ENCODE data around the gene ZSCAN5A. TPM values are rescaled to one million over a fixed set of nuclear protein-coding genes. Genes with fewer than 3 reads are reported as not detected.
"Not testable (repeated sequence)": the region's sequence is repeated elsewhere in the genome, so short reads cannot be mapped to it uniquely, and the experiment has no call there.

The ZSCAN5A gene
- total RNA-seq, 1 donor from 2014 or later: 13.4 TPM

DNA sequence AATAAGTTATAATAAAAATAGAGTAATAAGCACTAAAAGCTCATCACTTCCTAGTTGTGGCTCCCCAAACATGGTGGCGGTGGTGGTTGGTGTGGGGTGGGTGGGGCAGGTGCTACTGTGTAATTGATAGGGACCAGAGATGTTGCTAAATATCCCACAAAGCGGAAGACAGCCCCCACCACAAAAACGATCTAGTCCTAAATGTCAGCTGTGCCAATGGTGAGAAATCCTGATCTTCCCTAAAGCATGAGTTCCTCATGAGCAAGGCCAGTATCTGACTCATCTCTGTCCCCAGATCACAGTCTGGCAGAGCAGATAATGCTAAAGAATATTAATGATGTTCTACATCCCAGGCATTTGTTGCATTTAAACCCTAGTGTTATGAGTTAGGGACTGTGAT, 44.0 kb downstream of the ZSCAN5A start:
- TF ChIP-seq, protein P1, sequence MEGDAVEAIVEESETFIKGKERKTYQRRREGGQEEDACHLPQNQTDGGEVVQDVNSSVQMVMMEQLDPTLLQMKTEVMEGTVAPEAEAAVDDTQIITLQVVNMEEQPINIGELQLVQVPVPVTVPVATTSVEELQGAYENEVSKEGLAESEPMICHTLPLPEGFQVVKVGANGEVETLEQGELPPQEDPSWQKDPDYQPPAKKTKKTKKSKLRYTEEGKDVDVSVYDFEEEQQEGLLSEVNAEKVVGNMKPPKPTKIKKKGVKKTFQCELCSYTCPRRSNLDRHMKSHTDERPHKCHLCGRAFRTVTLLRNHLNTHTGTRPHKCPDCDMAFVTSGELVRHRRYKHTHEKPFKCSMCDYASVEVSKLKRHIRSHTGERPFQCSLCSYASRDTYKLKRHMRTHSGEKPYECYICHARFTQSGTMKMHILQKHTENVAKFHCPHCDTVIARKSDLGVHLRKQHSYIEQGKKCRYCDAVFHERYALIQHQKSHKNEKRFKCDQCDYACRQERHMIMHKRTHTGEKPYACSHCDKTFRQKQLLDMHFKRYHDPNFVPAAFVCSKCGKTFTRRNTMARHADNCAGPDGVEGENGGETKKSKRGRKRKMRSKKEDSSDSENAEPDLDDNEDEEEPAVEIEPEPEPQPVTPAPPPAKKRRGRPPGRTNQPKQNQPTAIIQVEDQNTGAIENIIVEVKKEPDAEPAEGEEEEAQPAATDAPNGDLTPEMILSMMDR (conservative IDR thresholded peaks at IDR 0.05): no peak
- peaks cover 17% of the 10 kb centered on the region for H3K36me3 Mint-ChIP-seq
- no peaks in the 10 kb centered on the region for H3K27me3 Mint-ChIP-seq
- H3K27ac Mint-ChIP-seq: no peak overlapping the region
- no peak overlapping the region for H3K4me3 Mint-ChIP-seq
- no peak for DNase-seq (ENCODE audit: extremely low spot score, unreplicated experiment)
- H3K9me3 Mint-ChIP-seq: no peaks in the 10 kb centered on the region
- no peaks in the 10 kb centered on the region for H3K4me1 Mint-ChIP-seq (ENCODE audit: unreplicated experiment)

DNA sequence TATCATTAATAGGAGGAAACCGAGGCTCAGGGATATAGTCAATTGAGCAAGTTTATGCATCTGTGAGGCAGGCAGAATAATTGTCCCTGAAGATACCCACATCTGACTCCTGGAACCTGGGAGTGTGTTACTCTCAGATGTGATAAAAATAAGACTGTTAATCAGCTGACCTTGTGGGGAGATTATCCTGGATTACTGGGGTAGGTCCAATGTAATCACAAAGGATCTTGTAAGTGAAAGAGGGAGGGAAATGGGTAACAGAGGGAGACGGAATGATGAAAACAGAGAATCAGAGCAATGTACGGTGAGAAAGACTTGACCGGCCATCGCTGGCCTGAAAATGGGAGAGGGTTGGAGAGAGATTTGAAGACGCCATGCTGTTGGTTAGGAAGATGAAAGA, 45.3 kb downstream of the ZSCAN5A start:
- no peak for DNase-seq (ENCODE audit: extremely low spot score, unreplicated experiment)
- H3K4me1 Mint-ChIP-seq (ENCODE audit: unreplicated experiment): no peaks in the 10 kb centered on the region
- TF ChIP-seq, protein P1 (conservative IDR thresholded peaks at IDR 0.05): no peak
- no peaks in the 10 kb centered on the region for H3K9me3 Mint-ChIP-seq
- H3K36me3 Mint-ChIP-seq: peaks cover 14% of the 10 kb centered on the region
- H3K4me3 Mint-ChIP-seq: no peak overlapping the region
- H3K27ac Mint-ChIP-seq: no peak overlapping the region
- no peaks in the 10 kb centered on the region for H3K27me3 Mint-ChIP-seq

DNA sequence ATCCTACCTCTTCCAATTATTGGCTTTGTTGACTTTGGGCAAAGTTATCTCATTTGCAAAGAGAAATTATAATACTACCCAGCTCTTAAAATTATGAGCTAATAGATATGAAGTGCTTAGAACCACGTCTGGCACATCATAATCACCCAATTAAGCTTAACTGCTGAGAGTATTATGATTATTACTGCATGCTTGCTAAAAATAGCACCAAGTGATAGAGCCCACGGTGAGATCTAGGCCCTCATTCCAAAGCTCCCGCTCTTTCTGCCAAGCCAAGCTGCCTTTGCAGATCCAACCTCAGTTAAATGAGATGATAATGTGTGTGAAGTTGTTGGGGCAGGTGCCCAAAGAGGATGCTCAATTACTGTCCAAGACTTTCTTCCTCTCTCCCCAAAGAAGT, 48.6 kb downstream of the ZSCAN5A start:
- no peak overlapping the region for H3K27ac Mint-ChIP-seq

DNA sequence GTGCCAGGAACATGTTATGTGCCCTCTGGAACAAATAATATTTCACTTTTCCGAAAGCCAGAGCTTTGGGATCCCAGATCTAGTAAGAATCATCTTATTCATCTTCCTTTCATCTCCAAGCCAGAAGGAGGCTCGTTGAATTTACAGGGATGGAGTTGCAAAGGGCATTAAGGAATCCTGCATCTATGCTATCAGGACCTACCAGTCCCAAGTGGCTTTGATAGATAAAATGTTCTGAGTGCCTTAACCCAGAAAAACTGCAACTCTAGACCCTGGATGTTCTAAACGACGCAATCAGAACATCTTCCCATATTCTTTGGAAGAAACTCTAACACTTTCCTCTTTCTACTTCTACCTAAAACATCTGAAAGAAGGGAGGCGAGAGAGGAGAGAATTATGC, 51.3 kb downstream of the ZSCAN5A start:
- no peak overlapping the region for H3K4me3 Mint-ChIP-seq
- no peaks in the 10 kb centered on the region for H3K4me1 Mint-ChIP-seq (ENCODE audit: unreplicated experiment)
- peaks cover 5% of the 10 kb centered on the region for H3K36me3 Mint-ChIP-seq
- no peak for DNase-seq (ENCODE audit: extremely low spot score, unreplicated experiment)
- no peaks in the 10 kb centered on the region for H3K27me3 Mint-ChIP-seq
- H3K27ac Mint-ChIP-seq: no peak overlapping the region
- TF ChIP-seq, protein P1 (conservative IDR thresholded peaks at IDR 0.05): no peak
- no peaks in the 10 kb centered on the region for H3K9me3 Mint-ChIP-seq

More for the DNA sequence above, 48.6 kb downstream of the ZSCAN5A start:
- TF ChIP-seq, protein P1 (conservative IDR thresholded peaks at IDR 0.05): no peak
- no peaks in the 10 kb centered on the region for H3K4me1 Mint-ChIP-seq (ENCODE audit: unreplicated experiment)
- no peaks in the 10 kb centered on the region for H3K27me3 Mint-ChIP-seq
- peaks cover 9% of the 10 kb centered on the region for H3K36me3 Mint-ChIP-seq
- H3K4me3 Mint-ChIP-seq: no peak overlapping the region
- DNase-seq (ENCODE audit: extremely low spot score, unreplicated experiment): no peak
- no peaks in the 10 kb centered on the region for H3K9me3 Mint-ChIP-seq

DNA sequence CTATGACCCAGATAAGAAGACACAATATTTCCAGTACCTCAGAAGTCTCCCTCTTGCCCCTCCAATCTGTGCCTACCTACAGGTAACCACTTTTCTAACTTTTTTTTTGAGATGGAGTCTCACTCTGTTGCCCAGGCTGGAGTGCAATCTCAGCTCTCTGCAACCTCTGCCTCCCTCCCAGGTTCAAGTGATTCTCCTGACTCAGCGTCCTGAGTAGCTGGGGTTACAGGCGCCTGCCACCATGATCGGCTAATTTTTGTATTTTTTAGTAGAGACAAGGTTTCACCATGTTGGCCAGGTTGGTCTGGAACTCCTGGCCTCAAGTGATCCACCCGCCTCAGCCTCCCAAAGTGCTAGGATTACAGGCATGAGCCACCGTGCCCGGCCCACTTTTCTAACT, 52.7 kb downstream of the ZSCAN5A start:
- not testable (repeated sequence) for H3K27me3 Mint-ChIP-seq; H3K4me1 Mint-ChIP-seq (ENCODE audit: unreplicated experiment); H3K27ac Mint-ChIP-seq; H3K36me3 Mint-ChIP-seq; DNase-seq (ENCODE audit: extremely low spot score, unreplicated experiment); H3K4me3 Mint-ChIP-seq; H3K9me3 Mint-ChIP-seq

DNA sequence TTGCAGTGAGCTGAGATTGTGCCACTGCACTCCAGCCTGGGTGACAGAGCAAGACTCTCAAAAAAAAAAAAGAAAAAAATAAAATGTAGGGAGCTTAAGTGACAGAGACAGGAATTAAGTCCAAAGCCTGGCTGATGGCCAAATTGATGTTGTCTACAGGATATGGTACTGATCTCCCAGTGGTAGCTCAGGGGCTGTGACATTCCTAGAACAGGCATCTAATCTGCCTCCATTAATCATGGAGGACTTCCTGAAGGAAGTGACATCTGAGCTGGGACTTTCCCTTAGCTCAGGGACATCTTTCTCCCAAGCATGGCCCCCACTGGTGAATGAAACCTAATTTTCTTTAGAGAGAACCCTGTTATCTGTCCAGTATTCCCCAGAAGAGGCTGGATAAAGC, 53.5 kb downstream of the ZSCAN5A start:
- TF ChIP-seq, protein P1 (conservative IDR thresholded peaks at IDR 0.05): no peak
- H3K36me3 Mint-ChIP-seq: no peaks in the 10 kb centered on the region
- no peaks in the 10 kb centered on the region for H3K9me3 Mint-ChIP-seq
- H3K4me3 Mint-ChIP-seq: no peak overlapping the region
- no peak overlapping the region for H3K27ac Mint-ChIP-seq
- no peak for DNase-seq (ENCODE audit: extremely low spot score, unreplicated experiment)
- H3K4me1 Mint-ChIP-seq (ENCODE audit: unreplicated experiment): no peaks in the 10 kb centered on the region
- no peaks in the 10 kb centered on the region for H3K27me3 Mint-ChIP-seq
